HepG2 (cell line): ENCODE data around the gene ZNF490. TPM values are rescaled to one million over a fixed set of nuclear protein-coding genes. Genes with fewer than 3 reads are reported as not detected.

Experiments used
- ASH2L ChIP-seq: fragments of 300-600, 200-600 bp; sonication (generic); IDR thresholded peaks from 2 replicates; pipeline ENCODE4 v1.7.0; 2017; ENCODE audit warnings: low read depth, mild to moderate bottlenecking, moderate library complexity, mixed read lengths, low read length; ENCODE audit not compliant: insufficient read length
- DNMT1 ChIP-seq: sonication (generic); formaldehyde crosslinking; IDR thresholded peaks from 2 replicates; pipeline ENCODE4 v1.5.1; 2020; ENCODE audit warnings: mild to moderate bottlenecking, missing genetic modification reagents
- HBP1 ChIP-seq: IDR thresholded peaks from 2 replicates; pipeline ENCODE4 v1.6.1; 2016; ENCODE audit warnings: low read depth, control low read depth
- KDM3A ChIP-seq: IDR thresholded peaks from 2 replicates; pipeline ENCODE4 v1.6.1; 2018; ENCODE audit warnings: low read depth, missing compliant biosample characterization
- NCOA5 ChIP-seq: sonication (generic); formaldehyde crosslinking; IDR thresholded peaks from 2 replicates; pipeline ENCODE4 v1.4.0; 2020; ENCODE audit warnings: missing genetic modification reagents
- NFKB2 ChIP-seq: sonication (generic); formaldehyde crosslinking; IDR thresholded peaks from 2 replicates; pipeline ENCODE4 v1.4.0; 2020; ENCODE audit warnings: missing genetic modification reagents, borderline replicate concordance
- NR2C2 ChIP-seq: sonication (generic); formaldehyde crosslinking; IDR thresholded peaks from 2 replicates; pipeline ENCODE4 v1.4.0; 2020; ENCODE audit warnings: missing genetic modification reagents, mild to moderate bottlenecking, moderate library complexity, borderline replicate concordance
- PAF1 ChIP-seq: IDR thresholded peaks from 2 replicates; pipeline ENCODE4 v1.6.1; 2016; ENCODE audit warnings: missing genetic modification reagents, missing compliant biosample characterization
- PHF21A ChIP-seq: sonication (generic); formaldehyde crosslinking; IDR thresholded peaks from 2 replicates; pipeline ENCODE4 v1.5.0; 2020; ENCODE audit warnings: mild to moderate bottlenecking, missing genetic modification reagents
- RAD51 ChIP-seq: fragments of 450-650 bp; IDR thresholded peaks from 2 replicates; pipeline ENCODE4 v1.6.1; 2016; ENCODE audit warnings: borderline replicate concordance
- SIX4 ChIP-seq: sonication (generic); formaldehyde crosslinking; IDR thresholded peaks from 2 replicates; pipeline ENCODE4 v1.4.0; 2020; ENCODE audit warnings: missing genetic modification reagents
- SNRNP70 ChIP-seq: fragments of 200-400 bp; formaldehyde crosslinking; IDR thresholded peaks from 2 replicates; pipeline ENCODE4 v1.6.1; 2017; ENCODE audit warnings: mild to moderate bottlenecking, low read depth, low read length, moderate library complexity
- TSC22D2 ChIP-seq: sonication (generic); formaldehyde crosslinking; IDR thresholded peaks from 2 replicates; pipeline ENCODE4 v1.5.1; 2020; ENCODE audit warnings: missing genetic modification reagents, mild to moderate bottlenecking, borderline replicate concordance
- ZBTB20 ChIP-seq: sonication (generic); formaldehyde crosslinking; IDR thresholded peaks from 2 replicates; pipeline ENCODE4 v1.8.1; 2023; ENCODE audit warnings: missing genetic modification reagents, low read depth, mild to moderate bottlenecking, borderline replicate concordance
- ZBTB39 ChIP-seq: sonication (generic); formaldehyde crosslinking; IDR thresholded peaks from 2 replicates; pipeline ENCODE4 v1.5.0; 2020; ENCODE audit warnings: missing genetic modification reagents
- ZFAT ChIP-seq: sonication (generic); formaldehyde crosslinking; conservative IDR thresholded peaks from 2 replicates; pipeline ENCODE4 v1.8.1; 2023; ENCODE audit warnings: missing genetic modification reagents, inconsistent platforms
- ZMAT5 ChIP-seq: sonication (generic); formaldehyde crosslinking; IDR thresholded peaks from 2 replicates; pipeline ENCODE4 v1.5.0; 2020; ENCODE audit warnings: mild to moderate bottlenecking, low read depth, missing genetic modification reagents, borderline replicate concordance
- ZNF234 ChIP-seq: sonication (generic); formaldehyde crosslinking; conservative IDR thresholded peaks from 2 replicates; pipeline ENCODE4 v1.5.1; 2020; ENCODE audit warnings: mild to moderate bottlenecking, missing genetic modification reagents
- ZNF256 ChIP-seq: sonication (generic); formaldehyde crosslinking; conservative IDR thresholded peaks from 2 replicates; pipeline ENCODE4 v1.4.0; 2020; ENCODE audit warnings: missing genetic modification reagents
- ZNF460 ChIP-seq: sonication (generic); formaldehyde crosslinking; IDR thresholded peaks from 2 replicates; pipeline ENCODE4 v1.5.1; 2020; ENCODE audit warnings: missing genetic modification reagents, mild to moderate bottlenecking, borderline replicate concordance
- ZNF503 ChIP-seq: sonication (generic); formaldehyde crosslinking; IDR thresholded peaks from 2 replicates; pipeline ENCODE4 v1.4.0; 2020; ENCODE audit warnings: missing genetic modification reagents
- ZNF614 ChIP-seq: IDR thresholded peaks from 2 replicates; pipeline ENCODE4 v1.6.1; 2018; ENCODE audit warnings: missing biosample characterization, missing genetic modification reagents, inconsistent platforms, borderline replicate concordance
- ZNF674 ChIP-seq: sonication (generic); formaldehyde crosslinking; IDR thresholded peaks from 2 replicates; pipeline ENCODE4 v1.5.0; 2020; ENCODE audit warnings: low read depth, mild to moderate bottlenecking, missing genetic modification reagents
- ZZZ3 ChIP-seq: sonication (generic); formaldehyde crosslinking; IDR thresholded peaks from 2 replicates; pipeline ENCODE4 v1.4.0; 2020; ENCODE audit warnings: missing genetic modification reagents, mild to moderate bottlenecking, borderline replicate concordance
- polyA plus RNA-seq, 8 experiments: library from polyadenylated mRNA; depleted of rRNA in 3 of 8; stranded (reverse) in 7 of 8; unstranded in 1 of 8; fragments of >200 nt; fragmentation: Illumina TruSeq in 4 of 8; extraction: Trizol in 4 of 8; gene quantifications; 2 replicates each; pipeline versions ENCODE4 v1.2.1 to v1.2.3, GENCODE V29; 2011 to 2016; ENCODE audit warnings: low read depth in 4 of 8, missing spikeins in 1 of 8, mixed read lengths in 1 of 8; ENCODE audit not compliant: insufficient read depth in 1 of 8
- total RNA-seq, 5 experiments: library from RNA; depleted of rRNA; stranded (reverse); fragments of >200 nt; fragmentation: Illumina TruSeq; extraction: Trizol; gene quantifications; 2 replicates each; pipeline ENCODE4 v1.2.3, GENCODE V29; 2016; ENCODE audit warnings: low read depth in 1 of 5

Gene ZNF490
- total and polyA plus RNA-seq, 2 of the 13 experiments (the other 11 are each of a cell fraction or from before 2014, with no cell fraction given), result 1.3 to 2.9 TPM

GRCh38 chr19:12610540-12611360, at the start of gene ZNF490, which contains the start of gene ZNF791 (continued):
- TF ChIP-seq ZBTB39 (CRISPR knock-in tag) (no peak), ZMAT5 (CRISPR knock-in tag) (no peak), NCOA5 (CRISPR knock-in tag) (no peak), NR2C2 (peak; percentile 87), ZNF674 (CRISPR knock-in tag) (no peak), HBP1 (peak; percentile 76; the same call in 1 of the 2 replicates), KDM3A (CRISPR knock-in tag) (0 out of 2 replicates have a peak, but pooled peaks have one; percentile 60), PAF1 (CRISPR knock-in tag) (no peak), ZNF460 (CRISPR knock-in tag) (no peak; the same call in 1 of the 2 replicates), ZNF614 (CRISPR knock-in tag) (peak; percentile 89; the same call in 1 of the 2 replicates), ZZZ3 (CRISPR knock-in tag) (peak; percentile 19; the same call in 1 of the 2 replicates), SNRNP70 (no peak), ZFAT (CRISPR knock-in tag) (no peak), ZNF256 (CRISPR knock-in tag) (no peak), PHF21A (peak; percentile 72), RAD51 (no peak), SIX4 (CRISPR knock-in tag) (no peak), TSC22D2 (CRISPR knock-in tag) (peak; percentile 77; the same call in 1 of the 2 replicates), ZNF234 (CRISPR knock-in tag) (no peak; the same call in 1 of the 2 replicates), DNMT1 (CRISPR knock-in tag) (peak; percentile 87; the same call in 1 of the 2 replicates), ZBTB20 (CRISPR knock-in tag) (peak; percentile 20; the same call in 1 of the 2 replicates), ASH2L (peak; percentile 90), NFKB2 (CRISPR knock-in tag) (peak; percentile 71; the same call in 1 of the 2 replicates), ZNF503 (CRISPR knock-in tag) (peak; percentile 20; the same call in 1 of the 2 replicates)
